Neural cell (in vitro differentiated cells): ENCODE data around the gene TRPV3.

Source experiments
- EP300 ChIP-seq: fragments of 450-650 bp; conservative IDR thresholded peaks from 2 replicates; pipeline ENCODE4 v1.6.1; 2014; ENCODE audit warnings: antibody characterized with exemption, mild to moderate bottlenecking, moderate library complexity; ENCODE audit not compliant: poor library complexity, severe bottlenecking
- EZH2 ChIP-seq: fragments of 200-600, 300-800 bp; shearing (Covaris generic), sonication (generic); IDR thresholded peaks from 2 replicates; pipeline ENCODE4 v1.6.1; 2014; ENCODE audit warnings: antibody characterized with exemption, low read length, borderline replicate concordance, mild to moderate bottlenecking; ENCODE audit not compliant: insufficient read depth, poor library complexity, severe bottlenecking
- MXI1 ChIP-seq: fragments of 450-650 bp; conservative IDR thresholded peaks from 2 replicates; pipeline ENCODE4 v1.6.1; 2014; ENCODE audit warnings: antibody characterized with exemption, mild to moderate bottlenecking; ENCODE audit not compliant: poor library complexity, severe bottlenecking
- POLR2AphosphoS5 ChIP-seq: IDR thresholded peaks from 2 replicates; pipeline ENCODE4 v1.6.1; 2012
- RAD21 ChIP-seq: fragments of 450-650 bp; conservative IDR thresholded peaks from 2 replicates; pipeline ENCODE4 v1.6.1; 2014; ENCODE audit warnings: antibody characterized with exemption, mild to moderate bottlenecking, moderate library complexity
- TAF1 ChIP-seq: IDR thresholded peaks from 2 replicates; pipeline ENCODE4 v1.6.1; 2012; ENCODE audit warnings: low read depth
- TF ChIP-seq, protein P1 (sequence below): fragments of 450-650 bp; IDR thresholded peaks from 2 replicates; pipeline ENCODE4 v1.5.1; 2014; ENCODE audit warnings: antibody characterized with exemption, mild to moderate bottlenecking, moderate library complexity; ENCODE audit not compliant: poor library complexity, severe bottlenecking

DNA sequence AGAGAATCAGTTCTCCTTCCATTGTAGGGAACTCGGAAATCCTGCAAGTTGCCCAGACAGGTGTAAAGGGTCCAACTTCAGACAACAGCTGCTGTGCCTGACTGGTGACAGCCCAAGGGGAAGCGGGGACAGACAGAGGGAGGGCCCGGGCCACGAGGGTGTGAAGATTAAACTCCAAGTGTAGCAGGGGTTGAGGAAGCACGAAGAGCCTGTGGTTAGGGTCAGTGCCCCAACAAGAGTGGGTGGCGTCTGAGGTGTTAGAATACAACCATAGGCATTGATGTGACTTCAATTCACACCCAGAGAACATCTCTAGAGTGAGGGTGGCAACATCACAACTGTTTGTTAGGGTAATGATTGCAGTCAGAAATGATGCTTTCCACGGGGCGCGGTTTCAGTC, 42.7 kb downstream of the TRPV3 start:
- no peak for TF ChIP-seq MXI1
- no peak for TF ChIP-seq EP300
- TF ChIP-seq, protein P1, sequence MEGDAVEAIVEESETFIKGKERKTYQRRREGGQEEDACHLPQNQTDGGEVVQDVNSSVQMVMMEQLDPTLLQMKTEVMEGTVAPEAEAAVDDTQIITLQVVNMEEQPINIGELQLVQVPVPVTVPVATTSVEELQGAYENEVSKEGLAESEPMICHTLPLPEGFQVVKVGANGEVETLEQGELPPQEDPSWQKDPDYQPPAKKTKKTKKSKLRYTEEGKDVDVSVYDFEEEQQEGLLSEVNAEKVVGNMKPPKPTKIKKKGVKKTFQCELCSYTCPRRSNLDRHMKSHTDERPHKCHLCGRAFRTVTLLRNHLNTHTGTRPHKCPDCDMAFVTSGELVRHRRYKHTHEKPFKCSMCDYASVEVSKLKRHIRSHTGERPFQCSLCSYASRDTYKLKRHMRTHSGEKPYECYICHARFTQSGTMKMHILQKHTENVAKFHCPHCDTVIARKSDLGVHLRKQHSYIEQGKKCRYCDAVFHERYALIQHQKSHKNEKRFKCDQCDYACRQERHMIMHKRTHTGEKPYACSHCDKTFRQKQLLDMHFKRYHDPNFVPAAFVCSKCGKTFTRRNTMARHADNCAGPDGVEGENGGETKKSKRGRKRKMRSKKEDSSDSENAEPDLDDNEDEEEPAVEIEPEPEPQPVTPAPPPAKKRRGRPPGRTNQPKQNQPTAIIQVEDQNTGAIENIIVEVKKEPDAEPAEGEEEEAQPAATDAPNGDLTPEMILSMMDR: no peak
- TF ChIP-seq EZH2: no peak
- no peak for TF ChIP-seq POLR2AphosphoS5
- TF ChIP-seq RAD21: no peak
- TF ChIP-seq TAF1: no peak
